GM12892 (cell line): ENCODE data around the gene LRRC9.

ENCODE experiments used
- POLR2A ChIP-seq: IDR thresholded peaks from 2 replicates; pipeline ENCODE4 v1.6.1; 2011; ENCODE audit warnings: low read depth, low read length, control low read depth
- POLR2AphosphoS5 ChIP-seq: IDR thresholded peaks from 2 replicates; pipeline ENCODE4 v1.6.1; 2011; ENCODE audit warnings: low read depth, low read length, control low read depth
- TAF1 ChIP-seq: IDR thresholded peaks from 2 replicates; pipeline ENCODE4 v1.6.1; 2011; ENCODE audit warnings: low read depth, mild to moderate bottlenecking, control low read depth, low read length, borderline replicate concordance

DNA sequence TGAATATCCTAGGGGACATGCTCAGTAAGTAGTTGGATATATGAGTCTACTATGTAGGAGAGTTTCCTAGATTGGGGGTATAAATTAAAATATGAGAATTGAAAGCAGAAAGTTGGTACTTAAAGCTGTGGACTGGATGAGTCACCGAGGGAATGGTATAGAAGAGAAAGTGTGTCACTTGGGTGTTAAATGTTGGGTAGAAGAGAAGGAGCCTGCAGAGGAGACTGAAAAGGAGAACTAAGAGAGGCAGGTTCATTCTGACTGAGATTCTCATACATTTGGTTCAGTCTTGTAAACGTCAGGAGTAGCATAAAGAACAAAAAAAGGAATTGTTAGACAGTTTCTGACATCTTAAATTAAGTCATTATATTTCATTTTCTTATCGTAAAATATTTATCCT is 19.9 kb downstream of the LRRC9 start:
- TF ChIP-seq POLR2A (no peak), POLR2AphosphoS5 (no peak), TAF1 (no peak)
